ENCODE measurements around the gene CCNK.

Gene CCNK

DNA sequence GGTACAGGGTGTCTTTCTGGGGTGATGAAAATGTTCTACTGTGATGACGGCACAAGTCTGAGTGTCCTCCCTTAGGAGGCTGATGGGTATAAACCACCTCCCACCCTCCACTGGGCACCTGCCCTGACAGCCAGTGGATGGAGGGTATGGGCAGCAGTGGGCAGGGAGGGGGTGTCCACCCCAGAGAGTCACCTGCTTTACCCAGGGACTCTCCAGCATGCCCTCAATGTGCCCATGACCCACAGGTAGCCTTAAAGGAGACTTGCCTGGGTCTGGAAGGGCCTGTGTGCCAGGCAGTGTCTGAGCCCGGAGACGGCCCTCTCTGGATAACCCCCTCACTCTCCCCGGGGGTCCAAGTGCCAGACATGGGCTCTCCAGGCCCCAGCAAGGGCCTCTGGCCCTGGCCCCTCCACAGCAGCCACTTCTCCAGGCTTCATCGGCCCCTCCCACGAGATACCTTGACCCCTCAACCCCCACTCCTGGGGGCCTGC is 38.8 kb downstream of the CCNK start:
- TF ChIP-seq, protein P1, sequence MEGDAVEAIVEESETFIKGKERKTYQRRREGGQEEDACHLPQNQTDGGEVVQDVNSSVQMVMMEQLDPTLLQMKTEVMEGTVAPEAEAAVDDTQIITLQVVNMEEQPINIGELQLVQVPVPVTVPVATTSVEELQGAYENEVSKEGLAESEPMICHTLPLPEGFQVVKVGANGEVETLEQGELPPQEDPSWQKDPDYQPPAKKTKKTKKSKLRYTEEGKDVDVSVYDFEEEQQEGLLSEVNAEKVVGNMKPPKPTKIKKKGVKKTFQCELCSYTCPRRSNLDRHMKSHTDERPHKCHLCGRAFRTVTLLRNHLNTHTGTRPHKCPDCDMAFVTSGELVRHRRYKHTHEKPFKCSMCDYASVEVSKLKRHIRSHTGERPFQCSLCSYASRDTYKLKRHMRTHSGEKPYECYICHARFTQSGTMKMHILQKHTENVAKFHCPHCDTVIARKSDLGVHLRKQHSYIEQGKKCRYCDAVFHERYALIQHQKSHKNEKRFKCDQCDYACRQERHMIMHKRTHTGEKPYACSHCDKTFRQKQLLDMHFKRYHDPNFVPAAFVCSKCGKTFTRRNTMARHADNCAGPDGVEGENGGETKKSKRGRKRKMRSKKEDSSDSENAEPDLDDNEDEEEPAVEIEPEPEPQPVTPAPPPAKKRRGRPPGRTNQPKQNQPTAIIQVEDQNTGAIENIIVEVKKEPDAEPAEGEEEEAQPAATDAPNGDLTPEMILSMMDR (IDR thresholded peaks at IDR 0.05; ENCODE audit: low read depth, low read length), result no peak
- in situ Hi-C loops (cut with HindIII; ENCODE audit: low sequenced_read_pairs), result no loop called here
- H3K4me3 ChIP-seq (ENCODE audit: low read depth, low read length), result no peak overlapping the region
- no peak for DNase-seq (ENCODE audit: low read depth, low spot score)

DNA sequence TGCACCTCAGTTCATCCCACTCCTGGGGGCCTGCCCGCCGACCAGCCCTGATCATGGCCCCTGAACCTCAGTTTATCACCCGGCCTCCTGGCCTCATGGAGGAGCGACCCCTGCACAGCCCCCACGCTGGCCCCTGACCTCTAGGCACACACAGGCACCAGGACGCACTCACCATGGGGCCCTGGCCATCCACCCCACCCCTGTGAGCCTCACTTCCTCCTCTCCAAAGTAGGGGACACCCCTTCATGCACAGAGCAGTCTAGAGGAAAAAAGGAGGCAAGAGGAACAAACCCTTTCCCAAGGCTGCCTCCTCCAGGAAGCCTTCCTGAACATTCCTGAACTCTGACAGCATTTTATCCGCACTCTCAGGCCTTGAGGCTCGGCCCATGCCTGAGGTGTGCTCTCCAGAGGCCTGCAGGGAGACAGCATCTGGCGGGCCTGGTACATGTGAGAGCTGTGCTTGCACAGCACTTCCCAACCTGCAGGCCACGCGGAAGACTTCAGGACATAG is 39.4 kb downstream of the CCNK start:
- no peak for DNase-seq (ENCODE audit: low read depth, low spot score)
- no peak overlapping the region for H3K4me3 ChIP-seq (ENCODE audit: low read depth, low read length)
- in situ Hi-C loops (cut with HindIII; ENCODE audit: low sequenced_read_pairs), result no loop called here
- TF ChIP-seq, protein P1 (IDR thresholded peaks at IDR 0.05; ENCODE audit: low read depth, low read length), result no peak

- in situ Hi-C loops (cut with HindIII; ENCODE audit: low sequenced_read_pairs), result no loop called here
- H3K4me3 ChIP-seq (ENCODE audit: low read depth, low read length), result no peak overlapping the region
- TF ChIP-seq, protein P1 (IDR thresholded peaks at IDR 0.05; ENCODE audit: low read depth, low read length), result no peak
- no peak for DNase-seq (ENCODE audit: low read depth, low spot score)
Observed at GRCh38 chr14:99521176-99522024, 40.2 kb downstream of the CCNK start.

GRCh38 chr14:99522025-99522401 is 40.8 kb downstream of the CCNK start:
- no peak for DNase-seq (ENCODE audit: low read depth, low spot score)
- in situ Hi-C loops (cut with HindIII; ENCODE audit: low sequenced_read_pairs), result no loop called here
- TF ChIP-seq, protein P1 (IDR thresholded peaks at IDR 0.05; ENCODE audit: low read depth, low read length), result no peak
- no peak overlapping the region for H3K4me3 ChIP-seq (ENCODE audit: low read depth, low read length)

- DNase-seq (ENCODE audit: low read depth, low spot score), result peak; percentile 47
- no peak overlapping the region for H3K4me3 ChIP-seq (ENCODE audit: low read depth, low read length)
- in situ Hi-C loops (cut with HindIII; ENCODE audit: low sequenced_read_pairs), result no loop called here
- TF ChIP-seq, protein P1 (IDR thresholded peaks at IDR 0.05; ENCODE audit: low read depth, low read length), result no peak
Observed at GRCh38 chr14:99522457-99522891, 41.3 kb downstream of the CCNK start.

DNA sequence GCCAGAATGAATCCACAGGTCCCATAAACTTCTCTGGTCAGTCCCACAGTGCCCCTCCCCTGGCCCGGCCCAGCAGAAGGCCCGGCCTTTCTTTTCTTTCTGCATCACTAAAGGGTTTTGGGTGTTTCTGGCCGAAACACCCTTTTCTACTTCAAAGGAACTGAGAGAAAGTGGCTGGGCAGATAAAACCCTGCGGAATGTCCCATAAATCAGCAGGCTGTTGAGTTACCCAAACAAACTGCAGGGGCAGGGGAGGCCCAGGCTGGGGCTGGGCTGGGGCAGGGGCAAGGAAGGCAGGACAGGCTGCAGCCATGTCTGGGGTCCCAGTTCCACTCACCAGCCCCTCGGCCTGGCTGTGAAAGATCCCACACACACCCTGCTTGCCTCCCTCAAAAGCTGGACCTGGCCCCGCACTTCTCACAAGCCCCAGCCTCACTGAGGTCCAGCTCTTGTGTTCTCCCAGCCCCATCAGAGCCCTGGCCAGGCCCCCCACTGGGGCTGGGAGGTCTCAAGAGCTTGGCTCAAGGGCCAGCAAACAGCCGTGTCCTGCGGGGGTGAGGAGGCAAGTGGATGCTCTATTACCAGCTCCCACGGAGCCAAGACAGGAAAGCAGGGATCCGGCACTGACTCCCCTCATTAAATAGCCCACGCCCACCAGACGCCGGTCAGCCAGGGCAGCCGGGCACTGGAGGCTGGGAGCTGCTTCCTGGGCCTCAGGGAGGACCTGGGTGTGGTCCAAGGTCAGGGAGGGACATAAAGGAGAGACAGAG is 41.9 kb downstream of the CCNK start:
- TF ChIP-seq, protein P1 (IDR thresholded peaks at IDR 0.05; ENCODE audit: low read depth, low read length), result no peak
- in situ Hi-C loops (cut with HindIII; ENCODE audit: low sequenced_read_pairs), result no loop called here
- peak; percentile 78 for DNase-seq (ENCODE audit: low read depth, low spot score)
- no peak overlapping the region for H3K4me3 ChIP-seq (ENCODE audit: low read depth, low read length)

Measured in astrocyte of the spinal cord (primary cell).